ENCODE measurements around the gene PIP5K1B.

DNA sequence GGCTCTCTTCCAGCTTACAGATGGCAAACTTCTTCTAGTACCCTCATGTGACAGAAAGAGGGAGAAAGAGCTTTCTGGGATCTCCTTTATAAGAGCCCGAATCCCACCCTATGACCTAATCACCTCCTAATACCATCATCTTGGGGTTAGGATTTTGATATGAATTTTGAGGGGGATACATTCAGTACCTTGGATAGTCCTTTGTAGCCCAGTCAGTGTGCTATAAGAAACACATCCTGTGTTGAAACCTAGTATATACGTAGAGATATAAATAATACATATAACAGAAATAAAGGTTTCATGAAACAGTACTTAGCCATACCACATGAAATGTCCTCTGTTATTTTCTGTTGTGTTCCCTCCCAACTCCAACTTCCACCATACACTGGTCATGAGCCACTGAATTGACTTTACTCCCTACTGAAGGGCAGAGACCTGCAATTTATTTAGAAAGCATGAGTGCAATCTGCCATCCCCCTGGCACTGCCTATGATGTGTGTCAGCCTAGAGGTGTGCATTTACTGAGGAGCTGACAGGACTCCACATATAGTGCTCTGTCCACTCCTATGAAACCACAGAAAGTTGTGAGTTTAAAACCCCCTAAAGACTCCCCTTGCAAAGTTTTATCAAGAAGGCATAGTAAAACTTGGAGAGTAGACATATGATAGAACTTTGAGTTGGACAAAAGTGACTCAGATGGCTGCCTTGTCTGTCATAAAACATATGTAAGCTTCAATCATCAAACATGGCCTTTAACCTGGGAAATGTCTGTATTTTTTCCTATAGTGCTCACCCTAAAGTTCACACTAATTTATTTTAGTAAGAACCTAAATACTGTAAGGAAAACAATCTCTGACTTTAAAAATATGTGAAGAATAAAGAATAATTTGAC is 12.8 kb downstream of the PIP5K1B start:
- TF ChIP-seq, protein P1, sequence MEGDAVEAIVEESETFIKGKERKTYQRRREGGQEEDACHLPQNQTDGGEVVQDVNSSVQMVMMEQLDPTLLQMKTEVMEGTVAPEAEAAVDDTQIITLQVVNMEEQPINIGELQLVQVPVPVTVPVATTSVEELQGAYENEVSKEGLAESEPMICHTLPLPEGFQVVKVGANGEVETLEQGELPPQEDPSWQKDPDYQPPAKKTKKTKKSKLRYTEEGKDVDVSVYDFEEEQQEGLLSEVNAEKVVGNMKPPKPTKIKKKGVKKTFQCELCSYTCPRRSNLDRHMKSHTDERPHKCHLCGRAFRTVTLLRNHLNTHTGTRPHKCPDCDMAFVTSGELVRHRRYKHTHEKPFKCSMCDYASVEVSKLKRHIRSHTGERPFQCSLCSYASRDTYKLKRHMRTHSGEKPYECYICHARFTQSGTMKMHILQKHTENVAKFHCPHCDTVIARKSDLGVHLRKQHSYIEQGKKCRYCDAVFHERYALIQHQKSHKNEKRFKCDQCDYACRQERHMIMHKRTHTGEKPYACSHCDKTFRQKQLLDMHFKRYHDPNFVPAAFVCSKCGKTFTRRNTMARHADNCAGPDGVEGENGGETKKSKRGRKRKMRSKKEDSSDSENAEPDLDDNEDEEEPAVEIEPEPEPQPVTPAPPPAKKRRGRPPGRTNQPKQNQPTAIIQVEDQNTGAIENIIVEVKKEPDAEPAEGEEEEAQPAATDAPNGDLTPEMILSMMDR (IDR thresholded peaks at IDR 0.05; ENCODE audit: insufficient read depth, low read depth, low read length) = no peak
- no peak for TF ChIP-seq EZH2 (IDR thresholded peaks at IDR 0.05; ENCODE audit: insufficient read depth, low read length)

Data from astrocyte (in vitro differentiated cells and primary cell).